HG03439 (cell line): ENCODE measurements around the gene PCCA.

Experiments used
- ATAC-seq: cut with Tn5 transposase; IDR thresholded peaks from one replicate; pipeline ENCODE4 v1.9.1; 2021; ENCODE audit warnings: mild to moderate bottlenecking, moderate library complexity; ENCODE audit not compliant: unreplicated experiment

Gene PCCA

GRCh38 chr13:100534147-100534843, 445.4 kb downstream of the PCCA start:
- ATAC-seq, result no peak

DNA sequence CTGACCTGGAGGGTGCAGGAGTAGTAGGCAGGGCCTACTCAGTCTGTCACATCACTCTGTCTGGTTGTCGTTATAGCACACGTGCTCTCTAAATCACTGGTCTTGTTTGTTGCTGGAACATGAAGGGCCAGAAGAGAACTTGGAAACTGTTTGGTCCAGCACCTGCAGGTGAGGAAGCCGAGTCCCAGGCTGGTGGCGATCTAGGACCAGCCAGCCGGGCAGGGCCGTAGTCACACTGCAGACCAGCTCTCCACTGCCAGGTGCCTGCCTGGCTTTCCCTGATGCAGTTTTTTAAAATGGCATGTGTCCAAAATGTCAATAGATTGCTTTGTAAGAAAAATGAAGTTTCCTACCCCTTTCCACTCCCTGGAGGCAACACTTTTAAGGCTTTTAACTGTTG, 446.0 kb downstream of the PCCA start:
- ATAC-seq, result no peak

- ATAC-seq, result no peak
Observed at GRCh38 chr13:100535426-100536135, 446.7 kb downstream of the PCCA start.

DNA sequence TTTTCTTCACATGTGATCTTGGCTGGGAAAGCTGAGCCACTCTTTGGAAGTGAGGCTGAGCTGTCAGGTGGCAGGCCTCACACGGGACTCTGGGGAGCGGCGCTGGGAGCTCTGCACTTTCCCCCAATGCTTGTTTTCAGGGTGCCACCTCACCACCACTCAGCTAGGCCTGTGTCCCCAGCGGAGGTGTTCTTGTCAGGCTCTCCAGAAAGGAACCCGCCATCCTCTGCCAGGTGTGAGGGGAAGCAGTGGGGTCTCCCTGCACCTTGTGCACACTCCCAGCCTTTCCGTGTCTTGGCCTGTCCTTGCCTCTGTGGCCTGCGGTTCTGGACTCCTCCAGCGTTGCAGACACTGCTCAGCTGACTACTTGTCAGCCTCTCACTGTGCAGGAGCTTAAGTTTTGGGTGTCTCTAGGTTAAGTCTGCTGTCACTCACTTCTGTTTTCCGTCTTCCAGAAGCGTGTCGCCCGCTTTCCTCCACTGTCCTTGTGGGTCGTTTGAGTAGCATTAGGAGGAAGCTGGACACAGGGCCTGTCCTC, 447.8 kb downstream of the PCCA start:
- no peak for ATAC-seq

DNA sequence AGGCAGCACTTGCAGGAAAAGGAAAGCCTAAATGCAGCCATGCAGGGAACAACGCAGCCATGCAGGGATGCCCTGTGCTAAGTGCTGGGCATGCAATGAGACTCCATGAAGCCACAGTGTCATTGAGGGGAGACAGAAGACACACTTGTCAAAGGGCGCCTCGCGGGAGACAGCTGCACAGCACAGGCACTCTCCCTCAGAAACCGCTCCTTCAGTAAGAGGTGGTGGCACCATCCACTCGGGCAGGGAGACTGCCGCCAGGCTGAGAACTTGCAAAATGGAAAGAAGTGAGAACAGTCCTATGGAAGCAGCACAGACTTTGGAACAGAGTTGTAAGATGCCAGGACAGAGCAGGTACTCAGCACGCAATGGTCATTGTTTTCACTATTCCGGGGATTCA, 448.6 kb downstream of the PCCA start:
- no peak for ATAC-seq

- ATAC-seq, result no peak
Observed at GRCh38 chr13:100537951-100538462, 449.1 kb downstream of the PCCA start.

- no peak for ATAC-seq
Observed at GRCh38 chr13:100540621-100541020, 451.7 kb downstream of the PCCA start.

- ATAC-seq, result no peak
Observed at GRCh38 chr13:100541897-100542825, 453.3 kb downstream of the PCCA start.

DNA sequence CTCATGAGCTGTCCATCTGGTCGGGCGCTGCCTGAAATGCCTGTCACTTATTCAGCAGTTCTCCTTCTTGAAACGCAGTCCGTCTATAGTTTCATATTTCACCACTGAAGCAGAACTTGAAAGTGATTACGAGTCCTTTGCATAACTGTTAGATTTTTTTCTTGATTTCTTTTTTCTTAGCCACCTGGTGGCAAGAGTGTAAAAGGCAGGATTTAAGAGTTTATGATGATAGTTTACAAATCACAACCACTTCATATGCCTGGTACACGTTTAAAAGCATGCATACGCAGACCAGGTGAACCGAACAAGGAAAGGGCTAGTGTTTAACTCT, 453.9 kb downstream of the PCCA start:
- ATAC-seq, result peak; percentile 95

DNA sequence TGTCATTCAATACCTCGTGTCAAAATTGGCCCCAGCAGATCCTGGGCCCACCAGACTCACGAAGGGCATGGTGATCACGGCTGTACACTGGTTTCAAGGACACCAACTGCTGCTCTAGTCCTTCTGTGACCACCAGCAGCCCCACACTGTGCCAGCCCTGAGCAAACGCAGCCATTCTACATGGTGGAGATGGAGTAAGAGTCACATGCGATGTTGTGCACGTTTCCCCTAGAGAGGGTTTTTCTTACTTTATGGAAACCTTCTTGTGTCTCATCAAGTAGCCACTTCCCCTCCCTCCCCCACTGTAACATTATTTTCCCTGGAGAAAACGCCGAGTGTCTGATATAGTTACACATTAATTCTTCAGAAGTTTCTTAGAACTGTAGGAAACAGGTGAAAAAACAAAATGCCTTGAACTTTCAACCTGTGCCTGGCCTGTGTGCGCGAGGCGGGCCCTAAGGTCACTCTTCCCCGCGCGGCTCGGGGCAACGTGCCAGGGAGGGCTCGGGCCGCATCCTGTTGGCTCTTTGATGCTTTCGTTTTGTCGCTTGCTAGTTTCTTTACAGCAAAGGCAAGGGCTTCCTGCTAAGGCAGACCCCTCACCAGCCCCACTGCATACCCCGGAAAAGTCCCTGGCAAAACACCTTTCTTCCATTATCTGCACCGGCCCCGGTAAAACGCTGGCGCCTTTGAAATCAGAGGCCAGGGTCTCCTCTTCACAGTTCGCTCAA, 455.1 kb downstream of the PCCA start:
- ATAC-seq, result no peak

DNA sequence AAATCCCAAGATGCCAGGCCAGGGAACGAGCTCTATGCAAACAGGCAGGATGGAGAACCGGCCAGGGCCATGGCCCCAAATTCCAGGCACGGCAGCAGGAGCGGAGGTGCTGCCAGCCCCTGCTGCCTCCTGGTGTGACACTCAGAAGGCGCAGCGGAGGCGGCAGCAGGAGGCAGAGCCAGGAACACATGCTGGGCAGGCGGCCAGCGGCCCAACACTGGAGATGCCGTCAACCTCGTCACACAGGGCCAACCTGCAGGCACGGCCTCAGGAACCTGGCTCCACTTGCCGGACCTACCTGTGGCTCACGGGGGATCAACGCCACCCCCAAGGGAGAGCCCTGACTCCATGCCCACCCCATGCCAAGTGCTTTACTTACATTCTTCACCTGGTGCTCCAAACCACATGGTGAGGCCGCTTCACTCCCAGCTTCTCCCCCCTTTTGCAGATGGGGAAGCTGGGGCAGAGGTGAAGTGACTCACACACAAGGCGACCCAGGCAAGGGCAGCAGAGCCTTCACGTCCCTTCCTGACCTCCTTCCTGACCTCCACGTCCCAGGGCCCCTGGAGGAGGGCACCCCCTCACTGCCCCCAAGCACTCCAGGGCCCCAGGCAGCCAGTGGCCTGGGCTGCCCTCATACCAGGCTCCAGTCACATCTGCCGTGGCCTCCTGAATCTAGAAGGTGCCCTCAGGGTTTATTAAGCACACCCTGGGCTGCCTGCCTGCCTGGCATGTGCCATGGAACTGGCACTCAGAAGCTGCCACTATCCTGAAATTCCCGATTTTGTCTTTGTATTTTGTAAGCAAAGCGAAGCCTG, 456.2 kb downstream of the PCCA start:
- no peak for ATAC-seq

DNA sequence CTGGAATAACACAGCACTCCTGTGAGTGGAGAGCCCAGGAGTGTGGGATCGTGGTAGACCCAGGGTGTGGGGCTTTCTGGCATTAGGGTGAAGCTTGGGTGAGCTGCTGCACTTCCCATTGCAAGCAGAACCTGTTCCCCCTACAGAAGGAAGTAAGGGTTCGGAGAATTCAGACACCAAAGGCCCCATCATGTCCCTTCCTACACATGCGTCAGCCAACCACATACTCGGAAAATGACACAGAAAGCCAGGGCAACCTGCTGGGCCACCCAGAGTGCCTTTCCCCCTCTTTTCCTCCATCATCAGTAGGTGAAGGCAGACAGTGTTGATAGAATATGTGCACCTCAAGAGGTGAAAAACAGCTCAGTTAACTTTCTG, 456.8 kb downstream of the PCCA start:
- ATAC-seq, result no peak

DNA sequence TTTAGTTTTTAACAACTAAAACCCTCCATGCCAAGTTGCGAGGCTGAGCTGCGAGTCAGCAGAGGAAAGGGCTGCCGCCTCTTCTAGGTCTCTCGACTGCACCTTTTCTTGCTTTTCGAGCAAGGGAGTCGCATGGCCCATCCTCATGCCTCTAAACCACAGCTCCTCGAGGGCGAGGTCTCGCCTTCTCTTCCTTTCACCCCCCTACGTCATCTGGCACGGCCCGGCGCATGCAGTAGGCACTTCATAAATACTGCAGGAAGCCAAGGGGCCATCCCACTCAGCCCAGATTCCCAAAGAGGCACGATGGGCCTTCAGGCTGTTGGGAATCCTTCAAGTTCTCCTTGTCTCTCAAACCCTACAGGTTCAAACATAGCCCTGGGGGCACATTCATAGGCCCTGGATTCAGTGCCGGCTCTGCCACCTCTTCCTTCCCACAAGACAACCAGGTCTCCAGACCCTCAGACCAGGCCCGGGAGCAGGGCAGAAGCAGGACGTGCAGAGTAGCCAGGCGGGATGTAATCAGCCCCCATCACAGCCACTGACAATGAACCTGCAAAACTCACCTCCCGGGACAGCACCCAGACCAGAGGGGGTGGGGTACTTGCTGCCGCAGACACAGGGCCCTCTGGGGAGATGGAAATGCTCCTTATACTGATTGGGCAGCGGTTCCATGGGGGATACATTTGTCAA, 458.0 kb downstream of the PCCA start:
- ATAC-seq, result no peak

DNA sequence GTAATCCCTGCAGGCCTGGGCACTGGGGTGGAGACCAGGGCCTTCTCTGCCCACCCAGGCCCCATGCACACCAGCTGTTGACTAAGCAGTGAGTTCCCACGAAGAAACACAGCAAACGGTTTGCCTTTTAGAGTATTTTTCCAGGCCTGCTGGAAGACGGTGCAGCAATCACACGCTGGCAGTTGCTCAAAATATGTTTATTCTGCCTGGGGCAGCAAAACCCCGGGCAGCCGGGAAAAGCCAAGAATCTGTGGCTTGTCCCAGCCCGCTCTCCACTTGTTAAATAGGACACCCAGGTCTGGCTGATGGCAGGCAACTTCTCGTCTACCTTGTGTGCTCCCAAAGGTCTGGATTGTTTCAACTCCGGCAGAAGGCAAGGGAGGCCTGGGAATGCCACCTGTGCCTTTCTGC, 458.9 kb downstream of the PCCA start:
- ATAC-seq, result no peak

DNA sequence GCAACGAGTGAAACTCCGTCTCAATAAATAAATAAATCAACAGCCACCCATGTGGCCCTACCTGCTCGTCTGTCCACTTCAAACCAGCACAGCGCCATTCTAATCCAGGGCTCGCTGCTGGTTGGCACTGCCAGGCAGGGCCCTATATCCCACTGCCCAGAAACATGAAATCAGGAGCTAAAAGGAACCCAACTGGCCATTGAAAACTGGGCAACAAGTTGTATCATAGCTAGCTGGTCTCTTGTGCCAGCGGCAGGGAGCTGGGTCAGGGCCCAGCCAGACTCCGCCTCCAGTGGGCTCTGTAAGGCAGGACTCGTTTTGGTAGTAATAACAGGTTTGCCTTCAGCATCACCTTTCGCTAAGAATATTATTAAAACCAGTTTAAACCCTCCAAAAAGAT, 460.4 kb downstream of the PCCA start:
- no peak for ATAC-seq

GRCh38 chr13:100552755-100553154, 463.9 kb downstream of the PCCA start:
- ATAC-seq, result no peak

- no peak for ATAC-seq
Observed at GRCh38 chr13:100559886-100560285, 471.0 kb downstream of the PCCA start.

DNA sequence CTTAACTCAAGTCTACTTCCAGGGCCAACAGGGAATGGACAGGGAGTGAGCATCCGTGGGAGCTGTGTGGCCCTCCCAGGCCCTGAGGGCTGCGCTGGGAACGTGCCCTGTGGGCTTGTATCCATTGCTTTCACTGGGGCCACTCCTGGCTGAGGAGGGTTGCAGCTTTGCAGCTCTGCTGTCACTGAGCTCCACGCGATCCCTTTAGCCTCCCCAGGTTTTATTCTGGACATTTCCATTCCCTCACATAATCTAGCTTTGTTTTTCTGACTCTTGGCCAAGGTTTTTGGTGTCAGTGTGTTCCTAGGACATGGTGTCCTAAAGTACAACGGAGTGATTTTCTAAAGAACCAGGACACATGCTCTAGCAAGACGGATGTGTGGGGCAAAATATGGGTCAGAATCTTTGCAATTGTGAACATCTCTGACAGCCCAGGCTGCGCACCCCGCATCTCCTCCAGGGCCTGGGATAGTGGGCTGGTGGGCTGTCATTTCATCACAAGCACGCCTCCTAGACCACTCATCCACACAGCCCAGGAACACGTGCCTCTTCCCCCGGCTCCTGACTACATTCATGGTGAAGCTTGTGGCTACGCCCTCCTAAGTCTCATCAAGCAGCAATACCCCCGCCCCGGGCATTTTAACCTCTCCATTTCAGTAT, 471.7 kb downstream of the PCCA start:
- ATAC-seq, result no peak

- ATAC-seq, result no peak
Observed at GRCh38 chr13:100561158-100561499, 472.2 kb downstream of the PCCA start.
